GM08714 (cell line): ENCODE data around the gene FGD3.
"Not testable (repeated sequence)": the region's sequence is repeated elsewhere in the genome, so short reads cannot be mapped to it uniquely, and the experiment has no call there.

Experiments
- H3K4me3 ChIP-seq: fragments of 200-500 bp; sonication (Bioruptor generic); 2 replicates; pipeline ENCODE4 v1.5.1; 2014; ENCODE audit warnings: mild to moderate bottlenecking, low read length, inconsistent platforms
- ZNF274 ChIP-seq: IDR thresholded peaks from 2 replicates; pipeline ENCODE4 v1.6.1; 2012; ENCODE audit warnings: mild to moderate bottlenecking, low read depth, low read length

Gene FGD3

GRCh38 chr9:93003552-93004407, 56.5 kb downstream of the FGD3 start:
- H3K4me3 ChIP-seq: no peak overlapping the region
- no peak for TF ChIP-seq ZNF274

- no peak overlapping the region for H3K4me3 ChIP-seq
- TF ChIP-seq ZNF274: no peak
These were observed 57.2 kb downstream of the FGD3 start for GRCh38 chr9:93004561-93004960.

- TF ChIP-seq ZNF274: no peak
- no peak overlapping the region for H3K4me3 ChIP-seq
These were observed 58.6 kb downstream of the FGD3 start for GRCh38 chr9:93005876-93006275.

- no peak for TF ChIP-seq ZNF274
These were observed 60.3 kb downstream of the FGD3 start for GRCh38 chr9:93007529-93008058.

GRCh38 chr9:93008457-93008856, 61.1 kb downstream of the FGD3 start:
- H3K4me3 ChIP-seq: no peak overlapping the region
- no peak for TF ChIP-seq ZNF274

More at GRCh38 chr9:93007529-93008058, 60.3 kb downstream of the FGD3 start:
- H3K4me3 ChIP-seq: no peak overlapping the region

GRCh38 chr9:93009337-93010015, 62.2 kb downstream of the FGD3 start:
- no peak for TF ChIP-seq ZNF274
- no peak overlapping the region for H3K4me3 ChIP-seq

- no peak overlapping the region for H3K4me3 ChIP-seq
- no peak for TF ChIP-seq ZNF274
These were observed 62.7 kb downstream of the FGD3 start for GRCh38 chr9:93010056-93010455.

- no peak for TF ChIP-seq ZNF274
- H3K4me3 ChIP-seq: no peak overlapping the region
These were observed 63.4 kb downstream of the FGD3 start for GRCh38 chr9:93010704-93011103.

GRCh38 chr9:93011114-93011513, 63.8 kb downstream of the FGD3 start:
- TF ChIP-seq ZNF274: no peak

GRCh38 chr9:93012963-93013855, 65.9 kb downstream of the FGD3 start:
- TF ChIP-seq ZNF274: no peak
- H3K4me3 ChIP-seq: no peak overlapping the region

More at GRCh38 chr9:93011114-93011513, 63.8 kb downstream of the FGD3 start:
- no peak overlapping the region for H3K4me3 ChIP-seq

GRCh38 chr9:93013856-93014582, 66.7 kb downstream of the FGD3 start:
- no peak overlapping the region for H3K4me3 ChIP-seq
- TF ChIP-seq ZNF274: no peak

GRCh38 chr9:93015190-93015589, 67.9 kb downstream of the FGD3 start:
- H3K4me3 ChIP-seq: not testable (repeated sequence)

- no peak overlapping the region for H3K4me3 ChIP-seq
- no peak for TF ChIP-seq ZNF274
These were observed 70.3 kb downstream of the FGD3 start for GRCh38 chr9:93017621-93018020.

GRCh38 chr9:93020151-93020550, 72.8 kb downstream of the FGD3 start:
- no peak overlapping the region for H3K4me3 ChIP-seq
- no peak for TF ChIP-seq ZNF274
